Stimulated activated CD8-positive, alpha-beta memory T cell treated with anti-CD3 and anti-CD28 coated beads, Interleukin-7, amount 100 ng/mL, for 24 hours (primary cell): ENCODE results near the gene TTF2.

Experiments used
- DNase-seq: peaks from one replicate; pipeline ENCODE4 v3.0.0-alpha.2; 2020; ENCODE audit warnings: low read depth

Gene TTF2

GRCh38 chr1:117046781-117047180 lies 13.3 kb upstream of the TTF2 start:
- no peak for DNase-seq

- no peak for DNase-seq
Observed at GRCh38 chr1:117047271-117047670, 12.9 kb upstream of the TTF2 start.

DNA sequence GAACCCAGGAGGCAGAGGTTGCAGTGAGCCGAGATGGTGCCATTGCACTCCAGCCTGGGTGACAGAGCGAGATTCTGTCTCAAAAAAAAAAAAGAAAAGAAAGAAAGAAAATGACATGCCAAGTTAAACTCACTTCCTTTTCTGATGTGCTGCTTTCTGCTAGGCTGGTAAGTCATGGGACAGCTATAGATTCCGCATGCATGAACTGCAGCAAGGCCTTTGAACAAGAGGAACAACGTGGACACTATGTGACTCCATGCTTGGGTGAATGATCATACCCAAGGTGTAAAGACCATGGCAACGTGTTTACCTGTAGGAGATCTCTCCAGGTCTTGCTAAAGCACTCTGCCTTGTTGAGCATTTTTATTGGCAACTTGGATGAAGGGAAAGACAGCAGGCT lies 10.3 kb upstream of the TTF2 start:
- DNase-seq = no peak

GRCh38 chr1:117051224-117052064 lies 8.7 kb upstream of the TTF2 start:
- DNase-seq = no peak

DNA sequence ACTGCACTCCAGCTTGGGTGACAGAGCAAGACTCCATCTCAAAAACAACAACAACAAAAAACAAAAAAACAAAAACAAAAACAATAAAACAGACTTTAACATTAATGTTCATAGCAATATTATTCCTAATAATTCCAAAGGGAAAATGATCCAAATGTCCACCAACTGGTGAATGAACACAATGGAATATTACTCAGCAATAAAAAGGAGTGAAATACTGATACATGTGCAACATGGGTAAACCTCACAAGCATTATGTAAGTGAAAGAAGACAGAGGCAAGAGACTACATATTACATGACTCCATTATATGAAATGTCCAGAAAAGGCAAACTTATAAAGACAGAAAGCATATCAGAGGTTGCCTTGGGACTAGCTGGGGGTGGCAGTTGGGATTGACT lies 6.1 kb upstream of the TTF2 start:
- no peak for DNase-seq

DNA sequence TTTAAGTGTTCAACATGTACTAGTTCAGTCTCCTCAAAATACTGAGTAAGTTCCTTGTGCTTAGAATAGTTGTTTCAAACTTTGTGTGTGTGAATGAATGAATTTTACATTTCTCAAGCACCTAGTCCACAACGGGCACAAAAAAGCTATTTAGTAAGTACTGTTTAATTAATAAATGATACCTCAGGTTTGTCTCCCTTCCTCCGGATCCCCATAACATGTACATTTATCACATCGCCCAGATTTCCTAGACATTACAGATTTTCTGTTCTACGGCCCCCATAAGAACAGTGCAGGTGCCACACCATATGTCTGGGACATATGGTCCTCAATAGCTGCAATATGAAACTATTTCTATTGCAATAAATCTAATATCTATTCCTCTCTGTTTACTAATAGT lies 1.3 kb upstream of the TTF2 start:
- DNase-seq = no peak

DNA sequence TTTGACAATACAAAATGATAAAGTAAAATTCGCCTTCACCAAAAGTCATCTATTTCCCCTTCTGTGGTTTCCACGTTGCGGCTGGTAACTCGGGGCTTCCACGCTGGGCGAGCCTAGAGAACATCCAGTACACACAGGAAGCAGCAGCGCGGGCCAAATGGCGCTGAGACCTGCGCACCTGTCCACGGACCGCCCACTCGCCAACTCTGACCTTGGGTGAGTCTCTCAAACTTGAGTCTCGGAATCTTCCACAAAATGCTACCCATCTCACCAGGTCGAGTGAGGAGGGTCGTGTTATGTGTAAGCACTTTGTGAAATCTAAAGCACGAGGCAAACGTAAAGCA lies 820 bp upstream of the TTF2 start:
- peak; percentile 38 for DNase-seq

GRCh38 chr1:117060441-117061317 lies 553 bp downstream of the TTF2 start:
- no peak for DNase-seq

DNA sequence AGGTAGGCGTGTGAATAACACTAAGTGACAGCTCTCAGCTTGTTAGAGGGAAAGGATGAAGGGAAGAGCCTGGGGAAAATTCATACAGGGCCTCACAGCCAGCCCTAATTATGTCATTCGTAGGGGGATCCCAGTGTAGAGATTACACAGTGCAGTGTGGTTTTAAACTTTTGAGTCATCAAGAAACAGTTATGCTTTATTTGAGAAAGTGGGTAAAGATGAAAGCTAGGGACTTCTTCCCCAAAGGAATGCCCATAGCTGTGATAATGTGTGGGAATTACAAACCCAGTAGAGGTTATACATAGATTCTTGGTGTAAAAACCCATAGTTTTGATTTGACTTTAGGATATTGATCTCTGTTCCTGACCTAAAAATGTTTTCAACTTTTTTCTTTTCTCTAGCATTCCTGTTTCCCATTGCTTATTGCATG lies 1.9 kb downstream of the TTF2 start:
- no peak for DNase-seq

DNA sequence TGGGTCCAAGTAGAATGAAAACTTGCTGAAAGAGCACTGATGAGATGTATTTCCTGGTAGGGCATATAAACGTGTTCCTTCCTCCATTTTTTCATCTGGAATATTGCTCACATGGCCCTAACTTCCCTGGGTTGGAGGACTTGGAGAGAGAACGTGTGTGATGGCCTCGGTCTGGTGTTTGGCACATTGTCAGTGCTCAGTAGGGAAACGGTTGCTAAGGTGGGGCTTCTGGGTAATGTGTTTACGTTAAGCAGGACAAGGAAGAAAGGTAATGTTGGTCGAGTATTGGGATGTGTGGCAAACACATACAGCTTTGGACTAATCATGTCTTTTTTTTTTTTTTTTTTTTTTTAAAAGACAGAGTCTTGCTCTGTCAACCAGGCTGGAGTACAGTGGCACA lies 6.2 kb downstream of the TTF2 start:
- no peak for DNase-seq

- no peak for DNase-seq
Observed at GRCh38 chr1:117067533-117068370, 7.6 kb downstream of the TTF2 start.

GRCh38 chr1:117068580-117068979 lies 8.5 kb downstream of the TTF2 start:
- DNase-seq = no peak

GRCh38 chr1:117069220-117069844 lies 9.2 kb downstream of the TTF2 start:
- no peak for DNase-seq

DNA sequence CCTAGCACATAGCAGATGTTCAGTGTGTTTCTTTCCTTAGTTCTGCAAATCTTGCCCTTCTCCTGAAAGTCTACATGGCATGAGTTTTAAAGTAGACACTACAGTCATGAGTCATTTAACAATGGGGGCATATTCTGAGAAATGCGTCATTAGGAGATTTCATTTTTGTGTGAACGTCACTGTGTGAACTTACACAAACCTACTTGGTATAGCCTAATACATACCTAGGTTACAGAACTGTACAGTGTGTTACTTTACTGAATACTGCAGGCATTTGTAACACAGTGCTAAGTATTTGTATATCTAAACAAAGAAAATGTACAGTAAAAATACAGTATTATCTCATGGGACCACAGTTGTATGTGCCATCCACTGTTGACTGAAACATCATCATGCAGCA lies 10.0 kb downstream of the TTF2 start:
- no peak for DNase-seq

GRCh38 chr1:117076648-117077047 lies 16.5 kb downstream of the TTF2 start:
- no peak for DNase-seq

DNA sequence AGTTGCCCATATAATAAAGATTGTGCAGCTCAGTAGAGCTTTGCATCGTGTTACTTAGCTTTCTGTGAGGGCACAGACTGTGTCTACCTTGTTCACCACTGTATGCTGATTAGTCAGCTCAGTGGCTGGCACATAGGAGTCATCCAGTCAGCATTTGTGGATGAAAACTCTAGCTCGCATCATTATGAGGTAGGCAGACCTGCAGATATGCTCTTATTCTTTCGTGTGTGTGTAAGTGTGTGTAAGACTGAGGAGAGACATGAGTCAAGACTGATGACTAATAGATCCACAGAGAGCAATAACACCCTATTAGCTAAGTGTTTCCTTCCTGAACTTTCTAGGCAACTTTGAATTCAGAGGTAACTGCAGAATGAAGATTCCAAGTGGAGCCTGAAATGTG lies 17.1 kb downstream of the TTF2 start:
- no peak for DNase-seq

DNA sequence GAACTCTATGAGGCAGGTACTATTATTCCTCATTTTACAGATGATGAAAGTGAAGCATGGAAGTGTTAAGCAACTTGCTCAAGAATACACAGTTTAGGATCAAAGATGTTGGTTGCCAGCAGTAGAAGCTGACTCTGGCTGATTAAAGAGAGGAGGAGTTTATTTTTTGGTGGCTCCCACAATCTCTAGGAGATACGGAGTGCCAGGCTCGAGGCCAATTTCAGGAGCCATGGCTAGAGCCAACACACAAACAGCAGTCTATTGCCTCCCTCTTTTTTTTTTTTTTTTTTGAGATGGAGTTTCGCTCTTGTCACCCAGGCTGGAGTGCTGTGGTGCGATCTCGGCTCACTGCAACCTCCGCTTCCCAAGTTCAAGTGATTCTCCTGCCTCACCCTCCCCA lies 19.6 kb downstream of the TTF2 start:
- no peak for DNase-seq

DNA sequence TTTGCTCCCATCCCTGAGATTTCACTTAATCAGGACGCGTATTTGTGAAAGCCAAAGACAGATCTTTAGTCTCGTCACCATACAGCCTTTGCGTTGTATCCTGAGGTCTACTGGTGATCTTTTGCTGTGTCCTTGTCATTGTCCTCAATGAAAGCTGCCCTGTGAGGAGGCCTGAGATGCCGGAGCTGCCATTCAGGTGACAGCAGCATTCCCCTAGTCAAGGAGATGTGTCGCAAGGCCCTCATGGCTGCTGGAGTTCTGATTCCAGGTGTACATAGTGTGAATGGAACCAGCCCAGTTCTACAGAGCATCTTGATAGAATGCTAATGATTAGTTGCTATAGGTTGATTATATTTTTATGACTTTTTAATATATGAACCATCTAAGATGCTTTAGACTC lies 24.1 kb downstream of the TTF2 start:
- DNase-seq = no peak

DNA sequence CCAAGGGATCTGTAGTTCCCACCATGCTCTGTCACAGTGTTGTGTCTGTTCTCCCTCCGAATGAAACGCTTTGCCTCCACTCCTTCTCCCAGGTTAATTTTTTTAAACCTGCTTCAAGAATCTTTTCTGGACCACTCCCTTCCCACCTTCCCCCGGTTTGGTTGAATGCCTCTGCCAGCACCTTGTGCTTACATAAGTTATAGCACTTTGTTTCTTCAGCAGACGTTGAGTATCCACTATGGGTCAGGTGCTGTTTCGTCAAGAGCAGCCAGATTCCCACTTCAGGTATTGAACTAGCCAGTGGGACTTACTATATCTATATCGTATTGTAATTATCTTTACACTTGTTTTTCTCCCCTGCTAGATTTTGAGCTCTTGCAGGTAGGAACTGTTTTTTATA lies 27.6 kb downstream of the TTF2 start:
- DNase-seq = no peak

DNA sequence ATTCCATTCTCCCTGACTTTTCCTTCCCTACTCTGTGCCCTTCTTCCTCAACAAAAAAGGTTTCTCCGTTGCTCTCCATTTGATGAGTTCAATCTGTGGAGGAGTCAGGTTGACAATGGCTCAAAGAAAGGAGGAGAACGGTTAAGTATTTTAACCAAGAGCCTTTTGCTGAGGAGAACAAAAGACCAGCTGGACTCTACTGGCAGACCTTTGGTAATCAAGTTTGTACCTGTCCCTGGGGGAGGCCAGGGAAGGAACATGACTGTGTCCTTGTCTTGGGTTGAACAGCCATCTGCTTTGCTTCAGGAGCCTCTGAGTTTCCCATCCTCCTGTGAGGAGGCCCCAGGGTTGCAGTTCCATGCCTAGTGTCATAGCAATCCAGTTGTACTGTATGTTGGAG lies 29.9 kb downstream of the TTF2 start:
- DNase-seq = no peak

- no peak for DNase-seq
Observed at GRCh38 chr1:117092594-117092993, 32.5 kb downstream of the TTF2 start.

- no peak for DNase-seq
Observed at GRCh38 chr1:117093091-117093534, 33.0 kb downstream of the TTF2 start.
